Skeletal muscle satellite cell (primary cell): ENCODE measurements around the gene TAGAP.

Experiments used
- H3K27me3 ChIP-seq: 2 replicates; pipeline ENCODE4 v1.7.0; 2013; ENCODE audit warnings: low read length; ENCODE audit not compliant: control insufficient read depth, insufficient read depth
- H3K36me3 ChIP-seq: 2 replicates; pipeline ENCODE4 v1.7.0; 2013; ENCODE audit warnings: mild to moderate bottlenecking, control low read depth, low read length; ENCODE audit not compliant: insufficient read depth
- H3K4me1 ChIP-seq: 2 replicates; pipeline ENCODE4 v1.7.0; 2013; ENCODE audit warnings: low read length; ENCODE audit not compliant: control insufficient read depth, insufficient read depth
- H3K4me2 ChIP-seq: 2 replicates; pipeline ENCODE4 v1.7.0; 2013; ENCODE audit warnings: mild to moderate bottlenecking, low read length
- H3K4me3 ChIP-seq: 2 replicates; pipeline ENCODE4 v1.7.0; 2013; ENCODE audit warnings: low read length
- H3K9ac ChIP-seq: 2 replicates; pipeline ENCODE4 v1.7.0; 2013; ENCODE audit warnings: mild to moderate bottlenecking, low read depth, low read length, moderate library complexity
- H3K9me3 ChIP-seq: replicated peaks from 2 replicates; pipeline ENCODE4 v1.7.0; 2013; ENCODE audit warnings: mild to moderate bottlenecking, control low read depth, low read length

The TAGAP gene

DNA sequence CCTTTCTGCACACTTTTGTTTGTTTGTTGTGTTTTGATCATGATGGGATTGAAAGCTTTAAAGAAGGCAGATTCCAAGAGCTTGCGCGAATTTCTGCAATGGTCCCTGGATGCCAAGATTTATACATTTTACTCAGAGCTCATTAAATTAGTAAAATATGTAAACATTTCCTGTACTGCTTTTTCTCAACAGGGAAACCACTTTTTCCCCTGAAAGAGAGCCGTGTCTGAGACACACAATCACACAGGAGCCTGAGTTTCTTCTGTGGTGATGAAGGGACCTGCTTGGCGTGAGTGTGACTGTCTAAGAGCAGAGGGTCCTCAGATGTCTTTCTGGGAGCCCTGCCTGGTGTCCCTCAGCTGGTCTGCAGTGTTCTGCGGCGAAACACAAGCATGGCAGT, 12.1 kb upstream of the TAGAP start:
- no peak overlapping the region for H3K4me2 ChIP-seq
- H3K4me3 ChIP-seq, result no peak overlapping the region
- H3K36me3 ChIP-seq, result no peaks in the 10 kb centered on the region
- peaks cover 55% of the 10 kb centered on the region for H3K27me3 ChIP-seq
- no peaks in the 10 kb centered on the region for H3K4me1 ChIP-seq
- H3K9me3 ChIP-seq, result no peaks in the 10 kb centered on the region
- H3K9ac ChIP-seq, result no peak overlapping the region

DNA sequence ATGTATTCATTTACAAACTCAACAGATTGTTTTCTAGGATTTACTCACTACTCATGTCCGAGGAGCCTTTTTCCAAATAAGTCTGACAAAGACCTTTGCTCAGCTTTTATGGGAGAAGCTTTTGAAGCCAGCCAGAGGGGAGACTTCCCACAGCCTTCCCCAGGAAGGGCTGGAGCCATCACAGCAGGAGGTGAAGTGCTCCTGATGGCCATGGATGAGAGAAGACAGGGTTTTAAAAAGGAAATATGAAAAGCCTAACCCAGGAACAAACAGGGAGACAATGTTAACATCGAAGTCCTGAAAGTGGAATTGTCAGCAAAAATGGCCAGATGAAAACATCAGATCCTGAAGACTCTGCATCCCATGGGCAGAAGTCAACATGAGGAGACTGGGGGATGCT, 11.6 kb upstream of the TAGAP start:
- H3K4me3 ChIP-seq, result no peak overlapping the region
- H3K36me3 ChIP-seq, result no peaks in the 10 kb centered on the region
- no peaks in the 10 kb centered on the region for H3K9me3 ChIP-seq
- H3K4me1 ChIP-seq, result no peaks in the 10 kb centered on the region
- H3K27me3 ChIP-seq, result peaks cover 51% of the 10 kb centered on the region
- no peak overlapping the region for H3K4me2 ChIP-seq
- no peak overlapping the region for H3K9ac ChIP-seq

DNA sequence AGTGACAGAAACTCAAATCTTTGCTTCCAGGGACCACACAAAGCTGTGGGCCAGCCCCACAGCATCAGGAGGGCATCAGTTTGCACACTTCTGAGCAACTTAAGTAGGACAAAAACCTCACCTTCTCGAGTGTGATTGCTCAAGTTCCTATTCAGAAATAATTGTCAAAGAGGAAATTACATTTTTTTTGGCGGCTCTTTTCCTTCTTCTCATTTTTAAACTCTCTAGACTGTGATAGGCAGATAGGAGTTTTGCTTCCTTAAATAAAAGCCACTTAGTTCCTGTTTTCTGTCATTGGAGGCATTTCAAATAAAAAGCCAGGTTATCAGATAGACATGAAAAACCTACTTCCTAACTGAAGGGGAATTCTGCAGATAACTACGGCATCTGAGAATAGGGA, 11.2 kb upstream of the TAGAP start:
- Histone ChIP-seq H3K4me3 (no peak overlapping the region), H3K9me3 (no peaks in the 10 kb centered on the region), H3K9ac (no peak overlapping the region), H3K36me3 (no peaks in the 10 kb centered on the region), H3K27me3 (peaks cover 48% of the 10 kb centered on the region), H3K4me2 (no peak overlapping the region), H3K4me1 (no peaks in the 10 kb centered on the region)

DNA sequence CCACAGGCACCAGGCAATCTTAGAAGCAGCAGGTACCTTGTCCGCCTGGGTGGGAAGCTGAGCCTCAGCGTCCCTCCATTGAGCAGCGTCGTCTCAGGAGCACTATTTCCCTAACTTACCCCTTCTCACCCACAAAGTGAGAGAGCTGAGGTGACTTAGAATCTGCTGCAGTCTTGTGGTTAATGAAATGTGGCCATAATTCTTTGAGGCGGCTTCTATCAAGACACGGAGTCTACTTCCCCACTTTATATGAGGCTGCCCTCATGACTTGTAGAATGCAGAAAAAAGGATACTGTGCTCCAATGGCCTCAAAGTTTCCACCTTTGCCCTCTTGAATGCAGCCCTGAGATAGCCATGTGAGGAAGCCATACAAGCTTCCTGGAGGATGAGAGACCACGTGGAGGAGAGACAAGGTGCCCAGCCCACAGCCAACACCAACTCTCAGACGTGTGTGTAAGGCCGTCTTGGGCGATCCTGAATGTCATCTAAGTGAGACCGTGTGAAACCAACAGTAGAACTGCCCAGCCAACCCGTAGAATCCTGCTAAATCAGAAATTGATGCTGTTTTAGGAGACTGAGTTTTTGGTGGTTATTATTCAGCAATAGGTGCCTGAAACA, 9.1 kb upstream of the TAGAP start:
- Histone ChIP-seq H3K9me3 (no peaks in the 10 kb centered on the region), H3K4me1 (no peaks in the 10 kb centered on the region), H3K36me3 (no peaks in the 10 kb centered on the region), H3K27me3 (peaks cover 41% of the 10 kb centered on the region), H3K4me2 (no peak overlapping the region), H3K9ac (no peak overlapping the region), H3K4me3 (no peak overlapping the region)

DNA sequence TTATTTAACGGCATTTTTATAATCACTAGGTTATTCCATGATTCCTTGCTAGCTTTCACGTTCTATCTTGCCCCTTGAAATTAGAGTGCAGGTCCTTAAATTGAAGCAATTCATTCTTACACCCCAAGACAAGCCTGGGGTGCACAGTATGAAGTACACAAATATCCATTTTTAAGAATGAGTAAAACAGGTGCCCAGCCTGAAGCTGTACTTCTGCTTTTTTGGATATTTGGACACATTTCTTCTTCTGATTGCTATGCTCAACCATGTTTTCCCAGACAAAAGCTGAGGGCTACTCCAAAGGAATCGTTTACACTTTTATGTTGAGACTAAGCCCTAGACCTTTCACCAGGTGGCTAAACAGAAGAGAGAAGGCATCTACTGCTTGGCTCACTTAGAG, 7.9 kb upstream of the TAGAP start:
- H3K4me3 ChIP-seq, result no peak overlapping the region
- H3K4me1 ChIP-seq, result no peaks in the 10 kb centered on the region
- peaks cover 39% of the 10 kb centered on the region for H3K27me3 ChIP-seq
- no peaks in the 10 kb centered on the region for H3K36me3 ChIP-seq
- H3K4me2 ChIP-seq, result no peak overlapping the region
- H3K9me3 ChIP-seq, result no peaks in the 10 kb centered on the region
- no peak overlapping the region for H3K9ac ChIP-seq

DNA sequence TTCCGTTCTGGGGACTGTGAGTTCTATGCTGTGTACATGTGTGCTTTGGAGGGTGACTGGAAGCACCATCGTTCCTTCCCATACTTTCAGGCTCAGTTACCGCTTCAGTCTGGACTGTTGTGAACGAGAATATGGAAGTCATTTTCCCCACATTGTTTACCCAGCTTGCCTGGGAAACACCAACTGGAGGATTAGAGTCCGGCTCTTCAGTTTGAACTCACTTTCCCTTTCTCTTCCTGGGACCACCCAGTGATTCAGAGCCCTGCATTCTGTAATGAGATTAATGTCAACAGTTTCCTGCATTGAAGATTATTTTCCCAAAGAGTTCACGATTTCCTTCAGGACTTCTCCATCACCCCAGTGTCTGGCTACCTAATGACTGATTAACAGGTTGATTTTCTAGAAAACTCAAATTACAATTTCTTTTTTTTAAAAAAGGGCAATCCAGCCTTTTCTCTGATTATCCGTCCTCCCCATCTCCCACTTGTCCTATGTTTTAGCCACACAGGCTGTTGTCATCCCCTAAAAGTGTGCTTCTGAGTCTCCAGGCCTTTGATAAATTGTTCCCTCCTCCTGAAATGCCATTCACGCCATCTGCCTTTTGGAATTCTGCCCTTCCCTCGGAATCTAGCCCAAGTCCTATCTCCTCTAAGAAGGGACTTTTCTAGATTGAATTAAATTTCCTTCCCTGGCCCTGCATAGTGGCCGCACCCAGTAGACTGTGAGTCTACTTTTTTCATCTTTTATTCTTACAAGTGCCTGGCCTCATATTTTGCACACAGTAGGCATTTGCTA, 3.3 kb upstream of the TAGAP start:
- Histone ChIP-seq H3K9me3 (no peaks in the 10 kb centered on the region), H3K4me2 (no peak overlapping the region), H3K4me1 (no peaks in the 10 kb centered on the region), H3K36me3 (no peaks in the 10 kb centered on the region), H3K27me3 (peaks cover 30% of the 10 kb centered on the region), H3K4me3 (no peak overlapping the region), H3K9ac (no peak overlapping the region)

DNA sequence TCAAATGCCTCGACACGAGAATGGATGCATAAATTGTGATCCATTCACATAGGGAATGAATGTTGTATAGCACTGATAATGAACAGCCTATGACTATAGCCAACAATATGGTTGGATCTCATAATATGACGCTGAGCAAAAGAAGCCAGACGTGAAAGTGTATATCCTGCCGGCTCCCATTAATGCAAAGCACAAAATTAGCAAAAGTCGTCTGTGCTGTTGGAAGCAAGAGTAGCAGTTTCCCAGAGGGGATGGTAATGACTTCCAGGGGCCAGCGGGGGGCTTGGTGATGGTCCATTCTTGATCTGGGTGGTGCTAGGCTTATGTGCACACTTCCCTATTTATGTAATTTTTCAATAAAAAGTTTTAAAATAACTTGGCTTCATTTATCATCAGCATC, 1.0 kb upstream of the TAGAP start:
- Histone ChIP-seq H3K9ac (no peak overlapping the region), H3K4me3 (no peak overlapping the region), H3K4me1 (no peaks in the 10 kb centered on the region), H3K36me3 (no peaks in the 10 kb centered on the region), H3K9me3 (no peaks in the 10 kb centered on the region), H3K4me2 (no peak overlapping the region), H3K27me3 (peaks cover 25% of the 10 kb centered on the region)

DNA sequence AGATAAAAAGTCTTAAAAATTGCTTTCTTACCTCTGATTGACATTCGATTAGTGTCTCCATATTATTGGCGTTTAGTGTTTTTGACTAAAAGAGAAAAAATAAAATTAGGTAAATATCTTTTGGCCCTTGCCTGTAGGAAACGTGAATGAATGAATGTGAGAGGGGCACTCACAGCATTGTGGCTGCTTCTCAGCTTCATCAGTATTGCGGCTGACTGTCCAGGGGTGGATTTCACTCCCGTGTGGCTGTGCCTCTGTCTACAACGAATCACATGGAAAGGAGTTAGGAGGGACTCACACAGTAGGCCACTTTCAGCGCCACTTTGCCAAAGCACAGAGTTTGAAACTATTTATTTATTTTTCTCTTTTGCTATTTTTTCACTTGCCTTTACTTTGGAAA, 844 bp downstream of the TAGAP start:
- no peak overlapping the region for H3K9ac ChIP-seq
- H3K27me3 ChIP-seq, result peaks cover 27% of the 10 kb centered on the region
- no peaks in the 10 kb centered on the region for H3K9me3 ChIP-seq
- no peak overlapping the region for H3K4me3 ChIP-seq
- no peak overlapping the region for H3K4me2 ChIP-seq
- H3K4me1 ChIP-seq, result peaks cover 5% of the 10 kb centered on the region
- H3K36me3 ChIP-seq, result no peaks in the 10 kb centered on the region

DNA sequence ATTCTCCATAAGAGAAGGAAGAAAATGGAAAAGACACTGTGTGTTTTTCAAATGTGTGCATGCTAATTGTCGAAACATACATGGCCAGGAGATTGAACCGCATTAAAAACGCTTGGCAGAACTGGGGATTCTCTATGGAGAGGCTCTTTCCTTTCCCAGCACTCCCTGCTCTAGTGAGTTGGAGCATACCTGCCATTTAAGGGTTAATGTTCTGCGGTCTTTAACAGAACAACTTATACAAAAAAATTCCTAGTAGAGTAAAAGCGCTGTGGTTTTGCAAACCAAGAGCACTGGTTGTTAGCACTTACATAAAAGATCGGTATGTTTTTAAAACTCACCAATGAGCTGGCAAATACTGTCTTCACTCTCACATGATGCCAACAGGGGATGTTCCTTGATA, 1.5 kb downstream of the TAGAP start:
- peaks cover 27% of the 10 kb centered on the region for H3K27me3 ChIP-seq
- H3K4me3 ChIP-seq, result no peak overlapping the region
- no peak overlapping the region for H3K4me2 ChIP-seq
- H3K9me3 ChIP-seq, result no peaks in the 10 kb centered on the region
- H3K36me3 ChIP-seq, result no peaks in the 10 kb centered on the region
- H3K9ac ChIP-seq, result no peak overlapping the region
- peaks cover 11% of the 10 kb centered on the region for H3K4me1 ChIP-seq

DNA sequence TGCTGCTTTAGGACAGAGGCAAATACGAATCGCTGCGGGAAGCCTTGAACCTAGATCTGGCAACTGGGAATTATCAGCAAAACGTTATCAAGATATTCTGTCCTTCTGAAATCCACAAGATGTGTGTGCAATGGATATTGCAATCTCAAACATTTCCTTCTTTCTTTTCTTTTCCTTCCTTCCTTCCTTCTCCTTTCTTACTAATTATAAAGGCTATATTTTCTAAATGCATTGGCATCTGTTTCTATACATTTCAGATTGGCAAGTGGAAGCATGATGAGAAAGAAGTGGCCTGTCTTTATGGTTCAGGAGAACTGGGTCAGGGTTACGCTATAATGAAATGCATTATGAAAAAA, 2.0 kb downstream of the TAGAP start:
- Histone ChIP-seq H3K9ac (no peak overlapping the region), H3K4me3 (no peak overlapping the region), H3K36me3 (no peaks in the 10 kb centered on the region), H3K27me3 (peaks cover 27% of the 10 kb centered on the region), H3K4me2 (no peak overlapping the region), H3K9me3 (no peaks in the 10 kb centered on the region), H3K4me1 (peaks cover 11% of the 10 kb centered on the region)

DNA sequence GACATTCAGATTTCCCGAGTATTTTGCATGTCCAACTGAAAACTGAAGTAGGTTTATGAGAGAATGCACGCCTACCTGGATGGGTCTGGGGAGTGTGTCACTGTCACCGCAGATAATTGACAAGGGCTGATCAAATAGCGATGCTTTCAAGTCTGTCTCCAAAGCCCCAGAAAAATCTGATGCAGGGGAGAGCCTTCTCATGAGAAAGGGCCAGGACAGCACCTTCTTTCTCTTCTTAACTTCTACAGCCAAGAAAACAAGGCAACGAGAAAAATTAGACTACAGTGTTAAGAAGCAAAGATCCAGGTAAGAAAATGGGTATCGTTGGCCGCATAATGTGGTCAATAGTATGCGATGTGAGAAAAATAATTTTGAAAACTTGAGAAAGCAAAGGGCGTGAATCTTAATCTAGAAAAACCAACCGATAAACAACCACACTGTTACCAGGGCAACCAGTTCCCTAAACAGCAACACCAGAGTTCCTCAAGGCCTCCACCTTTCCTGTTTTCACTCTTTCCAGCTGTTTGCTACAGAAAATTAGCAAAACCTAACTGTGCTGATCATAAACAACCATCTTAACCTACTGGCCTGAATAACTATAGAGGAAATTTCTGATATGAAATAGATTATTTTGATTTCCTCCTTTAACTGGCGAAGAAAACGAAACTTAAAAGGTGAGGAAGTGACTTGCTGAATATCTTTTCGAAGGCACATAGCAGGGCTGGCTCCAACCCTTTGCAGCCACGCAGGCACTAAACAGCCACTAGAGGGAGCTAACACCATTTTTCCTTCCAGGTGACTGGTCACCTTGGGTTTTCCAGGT, 2.6 kb downstream of the TAGAP start:
- Histone ChIP-seq H3K4me3 (no peak overlapping the region), H3K36me3 (no peaks in the 10 kb centered on the region), H3K9me3 (no peaks in the 10 kb centered on the region), H3K27me3 (peaks cover 21% of the 10 kb centered on the region), H3K4me2 (peak overlapping the region; percentile 55), H3K9ac (no peak overlapping the region), H3K4me1 (peaks cover 11% of the 10 kb centered on the region)
